NOMO-1 (cell line): Measurements from ENCODE around the gene SLC43A1.

ENCODE experiments used
- DNase-seq, 2 experiments: peaks; one replicate each; lab custom pipeline; 2025; ENCODE audit not compliant: unreplicated experiment in 2 of 2; lab: John Stamatoyannopoulos, UW

SLC43A1 gene

GRCh38 chr11:57480409-57481137 is 34.9 kb downstream of the SLC43A1 start:
- DNase-seq: peak; percentile 66 to 71

GRCh38 chr11:57479911-57480310 is 35.6 kb downstream of the SLC43A1 start:
- no peak for DNase-seq

GRCh38 chr11:57479021-57479663 is 36.4 kb downstream of the SLC43A1 start:
- DNase-seq: no peak

GRCh38 chr11:57477507-57478189 is 37.9 kb downstream of the SLC43A1 start:
- no peak for DNase-seq

- DNase-seq: no peak
Observed at GRCh38 chr11:57476757-57477506, 38.6 kb downstream of the SLC43A1 start.

- no peak for DNase-seq
Observed at GRCh38 chr11:57476047-57476756, 39.3 kb downstream of the SLC43A1 start.

GRCh38 chr11:57475671-57476046 is 39.8 kb downstream of the SLC43A1 start:
- DNase-seq: no peak

GRCh38 chr11:57475191-57475590 is 40.3 kb downstream of the SLC43A1 start:
- DNase-seq: no peak

GRCh38 chr11:57474803-57475115 is 40.7 kb downstream of the SLC43A1 start:
- no peak for DNase-seq

GRCh38 chr11:57474017-57474802 is 41.3 kb downstream of the SLC43A1 start:
- DNase-seq: peak; percentile 62 to 71

GRCh38 chr11:57473285-57473841 is 42.1 kb downstream of the SLC43A1 start:
- DNase-seq: peak; percentile 67 to 82

- DNase-seq: no peak
Observed at GRCh38 chr11:57471496-57471895, 44.0 kb downstream of the SLC43A1 start.

GRCh38 chr11:57469268-57469667 is 46.2 kb downstream of the SLC43A1 start:
- DNase-seq: no peak

GRCh38 chr11:57468276-57468675 is 47.2 kb downstream of the SLC43A1 start:
- no peak for DNase-seq

GRCh38 chr11:57467508-57468157 is 47.9 kb downstream of the SLC43A1 start:
- DNase-seq: no peak

- DNase-seq: no peak
Observed at GRCh38 chr11:57466680-57467079, 48.8 kb downstream of the SLC43A1 start.

GRCh38 chr11:57464539-57465181 is 50.8 kb downstream of the SLC43A1 start:
- DNase-seq: peak; percentile 44 to 55

- no peak for DNase-seq
Observed at GRCh38 chr11:57463671-57464538, 51.6 kb downstream of the SLC43A1 start.
